Astrocyte of the spinal cord (primary cell): ENCODE data around the gene C17orf107.

Experiments used
- DNase-seq: peaks from one replicate; pipeline ENCODE4 v3.0.0; 2011; ENCODE audit warnings: low read depth, low spot score
- H3K4me3 ChIP-seq: 2 replicates; pipeline ENCODE4 v1.5.1; 2011; ENCODE audit warnings: low read depth, mild to moderate bottlenecking, low read length, moderate library complexity
- in situ Hi-C: cut with HindIII; loops from 2 replicates; pipeline ENCODE4 v1.10.0; 2017; ENCODE audit warnings: low sequenced_read_pairs
- TF ChIP-seq, protein P1 (sequence below): IDR thresholded peaks from 2 replicates; pipeline ENCODE4 v1.5.1; 2012; ENCODE audit warnings: low read depth, mild to moderate bottlenecking, low read length, inconsistent platforms

C17orf107 gene

DNA sequence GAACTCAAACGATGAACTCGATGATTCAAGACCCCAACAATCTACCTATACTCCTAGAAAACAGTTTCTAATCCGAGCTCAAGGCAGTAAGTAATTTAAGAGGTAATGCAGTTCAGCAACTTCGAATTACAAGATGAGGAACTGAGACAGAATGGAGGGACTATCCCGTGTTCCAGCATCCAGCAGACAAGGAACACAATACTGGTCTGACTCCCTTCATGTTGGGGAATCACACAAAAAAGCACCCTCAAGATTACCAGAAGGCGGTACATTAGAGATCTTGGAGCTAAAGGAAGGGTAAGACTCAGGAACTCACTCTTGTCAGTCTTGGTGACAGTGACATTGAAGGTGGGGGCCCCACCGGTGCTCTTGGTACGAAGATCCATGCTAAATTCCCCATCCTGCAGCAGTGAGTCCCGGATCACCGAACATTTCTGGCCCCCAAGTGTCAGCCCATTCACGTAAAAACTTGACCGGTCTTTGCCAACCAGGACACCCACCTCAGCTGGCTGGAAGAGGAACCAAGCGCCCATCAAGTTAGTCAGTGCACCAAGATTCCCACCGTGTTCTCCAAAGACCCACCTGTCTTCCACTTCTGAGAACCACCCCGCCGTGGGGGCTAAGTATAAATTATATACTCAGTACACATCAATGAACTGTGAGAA is 47.1 kb downstream of the C17orf107 start:
- TF ChIP-seq, protein P1, sequence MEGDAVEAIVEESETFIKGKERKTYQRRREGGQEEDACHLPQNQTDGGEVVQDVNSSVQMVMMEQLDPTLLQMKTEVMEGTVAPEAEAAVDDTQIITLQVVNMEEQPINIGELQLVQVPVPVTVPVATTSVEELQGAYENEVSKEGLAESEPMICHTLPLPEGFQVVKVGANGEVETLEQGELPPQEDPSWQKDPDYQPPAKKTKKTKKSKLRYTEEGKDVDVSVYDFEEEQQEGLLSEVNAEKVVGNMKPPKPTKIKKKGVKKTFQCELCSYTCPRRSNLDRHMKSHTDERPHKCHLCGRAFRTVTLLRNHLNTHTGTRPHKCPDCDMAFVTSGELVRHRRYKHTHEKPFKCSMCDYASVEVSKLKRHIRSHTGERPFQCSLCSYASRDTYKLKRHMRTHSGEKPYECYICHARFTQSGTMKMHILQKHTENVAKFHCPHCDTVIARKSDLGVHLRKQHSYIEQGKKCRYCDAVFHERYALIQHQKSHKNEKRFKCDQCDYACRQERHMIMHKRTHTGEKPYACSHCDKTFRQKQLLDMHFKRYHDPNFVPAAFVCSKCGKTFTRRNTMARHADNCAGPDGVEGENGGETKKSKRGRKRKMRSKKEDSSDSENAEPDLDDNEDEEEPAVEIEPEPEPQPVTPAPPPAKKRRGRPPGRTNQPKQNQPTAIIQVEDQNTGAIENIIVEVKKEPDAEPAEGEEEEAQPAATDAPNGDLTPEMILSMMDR, result no peak
- no peak for DNase-seq
- in situ Hi-C loops, result no loop called here

DNA sequence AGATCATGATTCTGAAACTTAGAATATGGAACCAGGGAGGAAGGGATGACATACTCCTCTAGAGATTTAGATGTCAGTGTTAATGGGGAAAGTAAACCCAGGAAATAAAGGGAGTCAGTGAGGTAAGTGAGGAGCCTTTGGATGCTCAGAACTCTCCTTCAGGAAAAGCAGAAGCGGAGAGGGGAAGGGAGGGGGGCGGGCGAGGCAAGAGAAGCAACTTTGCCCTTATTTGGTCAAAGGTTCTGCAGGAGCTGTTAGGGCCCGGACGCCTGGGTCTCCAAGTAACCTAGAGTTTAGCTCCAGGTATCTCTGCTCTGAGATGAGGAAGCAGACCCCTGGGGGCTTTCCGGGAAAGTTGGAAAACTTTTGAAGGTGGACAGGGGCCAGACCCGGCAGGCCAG is 47.7 kb downstream of the C17orf107 start:
- peak overlapping the region; percentile 96 for H3K4me3 ChIP-seq
- no peak for DNase-seq
- TF ChIP-seq, protein P1, result no peak
- in situ Hi-C loops, result no loop called here

More for the DNA sequence above, 47.1 kb downstream of the C17orf107 start:
- peak overlapping the region; percentile 96 for H3K4me3 ChIP-seq

DNA sequence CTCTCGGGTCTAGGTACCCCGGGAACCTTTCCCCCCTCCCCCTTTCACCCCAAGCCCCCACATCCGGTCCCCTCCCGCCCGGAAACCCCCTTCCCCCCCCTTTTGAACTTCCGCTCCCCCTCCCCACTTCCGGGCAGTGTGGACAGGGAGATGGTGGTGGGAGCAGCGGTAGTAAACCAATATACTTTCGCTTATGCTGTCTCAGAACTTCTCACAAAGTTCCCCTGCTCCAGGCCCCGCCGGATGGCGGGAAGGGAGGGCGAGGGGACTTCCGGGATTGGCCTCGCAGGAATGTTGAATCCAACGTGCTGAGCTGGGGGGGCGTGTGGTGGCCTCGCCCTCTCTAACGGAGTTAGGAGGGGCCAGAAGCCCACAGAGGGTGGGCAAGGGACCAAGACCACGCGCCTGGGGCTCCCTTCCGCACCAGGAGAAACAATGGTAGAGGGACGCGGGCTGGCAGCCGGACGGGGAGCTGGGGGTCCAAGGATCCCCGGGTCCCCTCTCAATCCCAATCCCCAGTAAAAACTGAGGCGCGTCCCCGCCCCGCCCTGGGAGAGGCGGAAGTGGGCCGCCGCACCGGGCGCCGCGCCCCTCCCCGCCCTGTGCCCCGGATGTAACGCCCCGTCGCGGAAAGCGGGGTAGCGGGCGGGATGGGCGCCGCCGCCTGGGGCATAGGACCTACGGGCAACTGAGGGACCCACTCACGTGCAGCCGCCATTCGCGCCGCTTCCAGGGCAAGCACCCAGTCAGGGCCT is 48.3 kb downstream of the C17orf107 start:
- DNase-seq, result peak; percentile 57
- peak overlapping the region; percentile 96 for H3K4me3 ChIP-seq
- TF ChIP-seq, protein P1, result no peak
- in situ Hi-C loops, result no loop called here

DNA sequence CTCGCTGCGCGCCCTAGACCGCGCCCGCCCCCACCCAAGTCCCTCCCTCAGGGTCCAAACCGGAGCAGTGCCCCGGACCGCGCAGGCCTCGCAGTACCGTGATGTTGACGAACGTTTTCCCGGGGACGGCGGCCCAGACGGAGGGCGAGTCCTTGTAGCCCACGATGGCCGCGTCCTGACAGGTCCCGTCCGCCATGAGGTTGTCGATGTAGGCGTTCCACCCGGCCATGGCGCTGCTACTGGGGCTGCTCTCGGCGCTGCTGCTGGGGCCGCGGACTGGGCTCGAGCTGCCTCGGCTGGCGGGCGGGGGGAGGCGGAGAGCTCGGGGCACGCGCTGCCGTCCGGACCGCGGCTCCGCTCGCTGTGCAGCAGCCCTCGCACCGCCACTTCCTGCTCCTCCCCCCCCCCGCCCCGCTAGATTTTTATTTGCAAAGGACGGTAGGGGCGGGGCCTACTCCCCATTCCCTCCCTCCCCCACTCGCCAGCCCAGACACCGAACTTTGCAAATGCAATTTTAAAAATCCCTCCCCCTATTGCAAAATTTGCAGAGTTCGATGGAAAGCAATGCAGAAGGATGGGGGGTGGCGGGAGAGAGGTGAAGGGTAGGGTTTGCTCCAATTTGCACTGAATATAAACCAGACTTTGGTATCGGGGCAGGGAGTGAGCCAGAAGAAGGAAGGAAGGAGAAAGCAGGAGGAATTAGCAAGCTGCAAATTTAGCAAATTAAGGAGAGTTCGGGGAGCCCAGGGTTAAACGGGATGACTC is 49.0 kb downstream of the C17orf107 start, which contains the start of gene PFN1:
TSS of gene PFN1 (minus strand) at position 365 of the 765 bp plus-strand sequence. CDS start at position 229, 136 bp downstream.
- TF ChIP-seq, protein P1, result no peak
- in situ Hi-C loops, result no loop called here
- H3K4me3 ChIP-seq, result peak within 1 kb of the TSS; percentile 96
- peak; percentile 95 for DNase-seq

DNA sequence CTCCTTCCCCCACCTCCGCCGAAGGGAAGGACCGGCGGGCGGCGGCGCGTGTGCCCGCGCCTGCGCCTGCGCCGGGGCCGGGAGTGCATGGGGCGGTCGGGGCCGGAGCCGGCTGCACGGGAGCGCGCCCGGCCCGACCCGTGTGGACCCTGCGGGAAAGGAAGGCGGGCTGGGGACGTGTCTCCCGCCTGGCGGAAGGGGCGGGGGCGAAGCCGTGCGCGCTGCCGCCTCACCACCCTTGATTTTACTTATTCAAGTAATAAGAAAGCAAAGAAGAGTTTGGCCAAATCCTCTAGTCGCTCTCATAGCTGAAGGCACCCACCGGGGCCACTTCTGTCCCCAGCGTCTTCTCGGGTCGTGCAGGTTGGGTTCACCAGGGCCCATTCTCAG is 49.6 kb downstream of the C17orf107 start:
- TF ChIP-seq, protein P1, result no peak
- peak overlapping the region; percentile 96 for H3K4me3 ChIP-seq
- in situ Hi-C loops, result no loop called here
- DNase-seq, result peak; percentile 92

DNA sequence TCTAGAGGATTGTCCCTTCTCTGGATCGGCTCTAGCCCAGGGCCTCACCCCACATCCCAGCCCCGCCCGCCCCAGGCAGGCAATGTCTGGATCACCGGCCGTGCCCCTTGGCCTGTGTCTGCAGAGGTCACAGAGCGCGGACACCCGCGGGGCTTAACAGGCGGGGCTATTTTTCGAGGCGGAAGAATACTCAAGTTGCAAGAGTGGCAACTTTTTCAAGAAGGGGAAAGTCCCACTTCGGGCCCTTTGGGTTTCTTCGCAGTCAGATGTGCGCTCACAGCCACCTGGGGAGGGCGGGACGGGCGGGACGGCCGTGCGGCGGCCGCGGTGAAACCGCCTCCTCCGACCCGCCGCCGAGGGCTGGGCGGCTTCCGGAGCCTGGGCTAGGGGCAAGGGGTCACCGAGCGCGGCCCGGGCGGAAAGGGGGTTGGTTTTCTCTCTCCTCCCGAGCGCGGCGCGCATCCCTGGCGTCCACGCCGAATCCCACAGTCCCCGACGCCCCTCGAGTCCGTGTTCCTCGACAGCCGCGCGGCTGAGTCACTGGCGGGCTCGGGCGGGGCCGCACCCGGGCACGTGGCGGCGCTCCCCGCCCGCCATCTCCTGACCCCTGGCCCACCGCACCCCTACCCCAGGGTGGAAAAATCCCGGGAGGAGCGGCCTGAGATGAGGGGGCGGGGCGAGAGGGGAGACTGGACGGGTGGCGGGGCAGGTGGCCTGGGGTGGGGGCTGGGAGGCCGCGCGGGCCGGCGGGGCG is 50.2 kb downstream of the C17orf107 start:
- TF ChIP-seq, protein P1, result no peak
- H3K4me3 ChIP-seq, result peak overlapping the region; percentile 96
- DNase-seq, result peak; percentile 70
- in situ Hi-C loops, result no loop called here
